ENCODE measurements around the gene PDE1C. TPM values are rescaled to one million over a fixed set of nuclear protein-coding genes. Genes with fewer than 3 reads are reported as not detected.
"Not testable (repeated sequence)": the region's sequence is repeated elsewhere in the genome, so short reads cannot be mapped to it uniquely, and the experiment has no call there.

PDE1C gene
- total RNA-seq, 1 experiment from 2014 or later, result 1.3 TPM

DNA sequence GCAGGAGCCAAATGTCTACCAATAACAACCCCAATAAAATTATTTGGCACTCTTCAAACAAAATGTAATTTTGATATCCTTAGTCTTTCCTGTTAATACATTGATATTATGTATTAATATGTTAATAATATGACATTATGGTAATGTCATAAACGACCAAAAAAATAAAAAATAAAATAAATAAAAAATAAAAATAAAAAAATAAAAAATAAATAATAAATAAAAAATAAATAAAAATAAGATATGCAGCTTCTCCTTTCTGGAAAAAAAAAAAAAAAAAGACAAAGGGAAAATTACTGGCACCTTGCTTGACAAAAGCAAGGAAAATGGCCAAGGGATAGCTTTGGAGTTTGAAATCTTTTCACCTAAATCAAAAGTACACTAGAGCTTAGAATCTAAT lies 214.7 kb downstream of the PDE1C start:
- no peak for DNase-seq (ENCODE audit: low read depth)

DNA sequence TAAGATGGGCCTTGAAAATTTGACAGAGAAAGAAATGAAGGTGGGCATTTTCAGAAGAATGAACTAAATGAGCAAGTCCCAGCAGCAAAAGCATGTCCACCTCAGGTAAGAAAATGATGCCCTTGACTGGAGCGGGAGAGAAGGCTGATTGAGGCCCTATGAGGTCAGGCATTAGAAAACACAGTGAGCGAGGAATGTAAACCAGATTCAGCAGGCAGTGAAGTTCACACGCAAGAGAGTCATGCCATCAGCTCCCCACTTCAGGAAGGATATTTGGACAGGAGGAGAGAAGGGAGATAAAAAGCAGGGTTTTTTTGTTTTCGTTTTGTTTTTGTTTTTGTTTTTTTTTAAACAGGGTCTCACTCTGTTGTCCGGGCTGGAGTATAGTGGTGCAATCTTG lies 216.8 kb downstream of the PDE1C start:
- no peak for DNase-seq (ENCODE audit: low read depth)

DNA sequence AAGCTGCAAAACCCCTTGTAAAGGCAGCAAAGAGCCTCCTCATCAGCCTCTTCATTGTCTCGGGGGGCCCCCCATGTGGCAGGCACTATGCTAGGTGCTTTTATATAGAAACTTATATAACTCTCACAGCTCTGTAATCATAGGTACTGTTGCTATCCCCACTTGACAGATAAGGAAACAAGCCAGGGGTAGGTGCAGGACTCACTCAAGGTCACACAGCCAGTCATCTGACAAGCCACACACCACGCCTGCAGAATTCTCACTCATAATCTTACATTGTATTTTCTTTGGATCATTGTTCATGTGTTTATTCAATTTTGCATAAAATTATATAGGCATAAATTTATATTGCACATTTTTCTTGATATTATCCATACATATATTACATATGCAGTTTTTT lies 217.7 kb downstream of the PDE1C start:
- DNase-seq (ENCODE audit: low read depth), result no peak

DNA sequence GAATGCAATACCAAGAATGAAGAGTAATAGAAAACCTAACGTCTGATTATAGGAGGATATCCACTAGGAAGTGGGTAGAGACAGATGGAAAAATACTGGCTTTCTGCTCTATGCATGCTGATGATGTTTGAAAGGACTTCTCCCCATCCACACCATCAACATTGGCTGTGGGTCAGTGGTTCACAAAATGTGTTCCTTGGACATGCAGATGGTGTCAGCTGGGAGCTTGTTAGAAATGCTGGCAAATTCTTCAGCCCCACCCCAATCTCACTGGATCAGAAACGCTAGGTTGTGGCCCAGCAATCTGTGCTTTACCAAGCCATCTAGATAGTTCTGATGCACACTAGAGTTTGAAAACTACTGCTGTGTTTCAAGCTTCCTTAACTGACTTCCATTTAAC lies 219.1 kb downstream of the PDE1C start:
- DNase-seq (ENCODE audit: low read depth), result no peak

DNA sequence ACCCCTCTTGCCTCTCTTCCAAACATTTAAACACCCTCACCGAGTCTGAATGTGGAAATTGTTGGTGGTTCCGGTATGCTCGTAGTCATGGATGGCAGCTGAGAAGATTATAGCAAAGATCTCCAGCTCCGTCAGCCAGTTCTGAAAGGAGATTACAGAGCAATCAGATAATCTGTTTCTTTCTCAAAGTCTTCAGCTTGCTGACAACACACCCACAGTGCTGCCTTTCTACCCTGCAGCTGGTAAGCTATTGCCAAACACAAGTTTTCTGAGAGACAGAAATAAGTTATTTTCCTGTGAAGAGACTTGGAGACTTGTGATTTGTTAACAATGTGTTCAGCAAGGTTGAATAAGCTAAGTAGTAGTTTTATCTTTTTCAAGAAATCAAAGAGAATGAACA lies 219.6 kb downstream of the PDE1C start:
- DNase-seq (ENCODE audit: low read depth), result no peak

DNA sequence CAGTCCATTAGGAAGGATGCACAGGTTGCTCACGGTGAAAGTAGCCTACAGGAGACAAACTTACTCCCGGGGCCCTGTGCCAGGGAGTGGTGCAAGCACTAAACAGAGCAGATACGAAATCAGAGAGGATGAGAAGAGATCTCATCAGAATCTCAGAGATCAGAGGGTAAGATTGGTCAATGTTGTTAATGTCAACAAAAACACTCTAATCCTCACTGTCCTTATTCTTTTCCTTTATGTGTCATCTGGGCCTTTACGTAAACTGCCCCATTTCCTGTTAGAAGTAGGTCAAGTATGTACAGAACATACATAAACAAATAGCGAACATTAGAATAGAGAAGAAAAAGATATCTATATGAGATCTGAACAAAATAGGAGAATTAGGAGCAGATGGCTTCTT lies 220.1 kb downstream of the PDE1C start:
- DNase-seq (ENCODE audit: low read depth), result no peak

DNA sequence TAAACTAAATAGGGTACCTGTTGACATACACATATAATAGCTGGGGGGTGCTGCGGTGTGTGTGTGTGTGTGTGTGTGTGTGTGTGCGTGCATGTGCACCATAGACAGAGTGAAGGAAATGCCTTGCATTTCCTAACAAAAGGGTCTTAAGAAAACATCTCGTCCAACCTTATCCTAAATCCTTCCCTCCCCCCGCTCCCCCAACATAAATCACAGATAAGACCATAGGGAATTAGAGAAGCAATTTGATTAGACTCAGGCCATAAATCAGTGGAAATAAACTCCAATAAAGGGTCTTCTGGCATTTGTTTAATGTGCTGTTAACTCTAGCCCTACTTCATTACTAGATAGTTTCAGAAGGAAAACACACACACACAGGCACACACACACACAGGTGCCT lies 234.7 kb downstream of the PDE1C start:
- no peak for DNase-seq (ENCODE audit: low read depth)

DNA sequence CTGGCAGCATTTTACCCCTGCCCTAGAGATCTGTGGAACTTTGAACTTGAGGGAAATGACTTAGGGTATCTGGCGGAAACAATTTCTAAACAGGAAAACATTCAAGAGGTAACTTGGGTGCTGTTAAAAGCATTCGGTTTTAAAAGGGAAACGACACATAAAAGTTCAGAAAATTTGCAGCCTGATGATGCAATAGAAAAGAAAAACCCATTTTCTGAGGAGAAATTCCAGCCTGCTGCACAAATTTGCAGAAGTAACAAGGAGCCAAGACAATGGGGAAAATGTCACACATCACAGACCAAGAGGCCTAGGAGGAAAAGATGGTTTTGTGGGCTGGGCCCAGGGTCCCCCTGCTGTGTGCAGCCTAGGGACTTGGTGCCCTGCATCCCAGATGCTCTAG lies 236.6 kb downstream of the PDE1C start:
- not testable (repeated sequence) for DNase-seq (ENCODE audit: low read depth)

DNA sequence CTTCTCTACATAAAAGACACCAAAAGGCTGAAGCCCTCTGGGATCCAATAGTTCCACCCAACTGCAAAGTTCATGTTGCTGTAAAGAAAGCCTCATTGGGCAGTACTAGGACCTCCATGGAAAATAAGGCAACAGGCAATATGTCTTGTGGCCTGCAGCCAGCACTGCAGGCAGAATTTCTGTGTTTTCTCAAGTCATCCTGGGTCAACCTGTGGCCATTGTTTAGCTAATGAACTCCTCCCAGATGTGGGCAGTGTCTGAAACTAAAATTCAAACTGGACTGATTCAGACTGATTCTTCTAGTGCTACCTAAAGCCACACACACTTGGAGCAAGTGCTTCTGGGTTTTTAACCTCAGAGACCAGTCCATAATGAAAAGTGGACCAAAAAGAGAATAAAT lies 241.7 kb downstream of the PDE1C start:
- DNase-seq (ENCODE audit: low read depth), result no peak

DNA sequence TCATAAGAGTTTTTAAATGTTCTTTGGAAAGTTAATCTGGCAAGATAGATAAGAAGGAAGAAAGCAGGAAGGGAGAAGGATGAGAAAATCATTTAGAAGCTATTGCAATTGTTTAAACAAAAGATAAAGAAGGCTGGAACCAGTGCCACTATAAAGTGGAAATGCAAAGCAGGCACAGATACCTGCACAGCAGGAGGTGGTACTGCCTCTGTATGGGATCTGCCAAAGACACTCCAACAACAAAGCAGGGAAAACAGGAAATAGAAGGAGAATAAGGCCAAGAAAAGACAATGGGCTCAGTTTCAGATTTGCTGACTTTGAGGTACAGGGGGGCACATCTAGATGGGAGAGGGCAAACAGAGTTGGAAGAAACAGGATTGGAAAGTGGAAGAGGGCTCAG lies 244.6 kb downstream of the PDE1C start:
- DNase-seq (ENCODE audit: low read depth), result no peak

DNA sequence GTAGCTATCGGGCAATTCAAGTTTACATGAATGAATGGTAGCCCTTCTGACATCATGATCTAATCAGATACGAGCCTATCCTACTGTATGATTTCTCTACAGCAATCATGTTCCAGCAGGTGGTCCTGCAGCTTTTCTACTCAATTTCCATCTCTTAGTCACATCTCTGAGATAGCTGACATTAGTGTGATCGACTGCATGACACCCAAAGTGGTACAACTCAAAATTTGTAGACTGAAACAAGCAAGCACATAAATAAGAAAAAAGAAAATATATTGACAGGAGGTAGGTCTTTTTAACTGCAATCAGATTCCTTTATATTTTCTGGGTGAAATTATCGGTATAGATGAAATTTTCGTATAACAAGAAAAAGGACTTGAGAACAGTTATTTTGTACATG lies 251.2 kb downstream of the PDE1C start:
- no peak for DNase-seq (ENCODE audit: low read depth)

DNA sequence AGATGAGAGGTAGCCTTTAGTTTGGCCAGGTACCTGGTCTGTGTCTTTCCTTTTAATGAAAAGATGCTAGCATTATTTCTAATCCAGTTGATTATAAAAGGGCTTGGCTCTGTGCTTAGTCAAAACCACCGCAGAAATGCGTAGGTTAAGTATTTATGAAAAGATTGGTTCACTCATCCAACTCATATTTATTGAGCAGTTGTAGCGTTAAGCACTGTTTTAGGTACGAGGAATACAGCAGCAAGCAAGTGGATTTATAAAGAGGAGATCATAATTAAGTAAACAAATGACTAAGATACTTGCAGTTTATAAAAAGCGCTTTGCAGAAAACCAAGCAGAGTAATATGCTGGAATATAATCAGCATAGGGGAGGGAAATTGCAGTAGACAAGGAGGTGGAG lies 253.4 kb downstream of the PDE1C start:
- DNase-seq (ENCODE audit: low read depth), result no peak

DNA sequence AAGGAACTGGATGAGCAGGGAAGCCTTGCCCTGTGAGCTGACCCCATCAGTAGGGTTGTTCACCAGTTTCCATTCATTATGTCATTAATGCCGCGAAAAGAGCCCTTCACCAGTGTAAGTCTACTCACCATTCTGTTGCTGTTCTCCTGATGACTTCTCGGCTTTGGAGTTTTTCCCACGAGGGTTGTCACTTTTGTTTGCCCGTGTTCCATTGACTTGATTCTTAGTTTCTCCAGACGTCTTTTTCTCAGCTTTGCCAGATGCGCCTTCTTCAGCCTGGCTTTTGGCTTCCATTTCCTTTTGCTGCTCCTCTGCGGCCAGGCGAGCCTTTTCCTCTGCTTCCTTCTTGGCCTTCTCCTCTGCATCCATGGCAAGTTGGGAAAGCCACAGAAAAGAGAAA lies 254.4 kb downstream of the PDE1C start:
- no peak for DNase-seq (ENCODE audit: low read depth)

DNA sequence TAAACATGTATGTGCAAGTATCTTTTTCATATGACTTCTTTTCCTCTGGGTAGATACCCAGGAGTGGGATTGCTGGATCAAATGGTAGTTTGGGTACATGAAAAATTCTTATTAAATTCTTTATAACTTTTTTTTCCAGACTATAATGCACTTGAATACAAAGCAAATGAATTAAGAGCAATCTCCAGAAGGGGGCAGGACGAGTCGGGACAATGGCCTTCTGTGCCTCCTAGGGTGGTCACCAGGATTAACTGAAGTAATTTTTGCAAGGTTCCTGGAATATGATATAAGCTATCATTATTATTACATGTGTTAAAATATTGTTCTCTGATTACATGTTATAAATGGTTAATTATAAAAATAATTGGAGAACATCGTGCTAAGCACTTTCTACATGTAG lies 256.0 kb downstream of the PDE1C start:
- DNase-seq (ENCODE audit: low read depth), result no peak

DNA sequence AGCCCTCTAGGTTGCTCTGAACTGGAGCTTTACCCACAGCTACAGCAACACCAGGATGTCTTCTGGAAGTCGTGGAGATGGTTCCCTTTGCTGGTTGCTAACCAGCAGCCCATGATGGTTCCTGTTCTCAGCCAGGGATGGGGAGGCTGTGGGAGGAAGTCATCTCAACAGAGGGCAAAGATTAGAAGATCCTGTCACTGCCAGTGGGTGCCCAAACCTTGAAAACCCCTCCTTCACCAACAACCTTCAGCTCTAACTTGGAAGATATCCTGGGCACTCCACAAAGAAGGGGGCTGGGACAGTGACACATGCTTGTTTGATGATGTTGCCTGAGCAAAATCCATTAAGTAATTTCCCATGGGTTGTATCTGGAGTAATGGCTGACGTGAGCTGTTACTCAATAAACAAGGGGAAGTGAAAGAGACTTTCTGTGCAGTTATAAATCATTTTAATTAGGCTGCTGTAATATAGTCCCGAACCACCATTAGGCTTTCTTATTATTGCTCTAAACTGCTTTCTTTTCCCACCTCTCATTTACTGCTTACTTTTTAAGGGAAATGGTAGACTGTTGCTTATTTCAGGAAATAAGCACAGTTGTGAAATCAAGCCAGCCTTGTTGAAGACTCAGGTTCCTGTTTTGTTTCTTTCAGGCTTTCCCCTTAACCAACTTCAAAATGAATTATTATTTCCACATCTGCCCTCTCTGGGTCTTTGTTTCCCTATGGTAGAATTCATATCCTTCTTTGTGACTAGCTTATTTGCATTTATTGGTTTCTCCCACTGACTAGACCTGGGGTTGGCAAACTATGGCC lies 258.4 kb downstream of the PDE1C start:
- peak; percentile 36 for DNase-seq (ENCODE audit: low read depth)

DNA sequence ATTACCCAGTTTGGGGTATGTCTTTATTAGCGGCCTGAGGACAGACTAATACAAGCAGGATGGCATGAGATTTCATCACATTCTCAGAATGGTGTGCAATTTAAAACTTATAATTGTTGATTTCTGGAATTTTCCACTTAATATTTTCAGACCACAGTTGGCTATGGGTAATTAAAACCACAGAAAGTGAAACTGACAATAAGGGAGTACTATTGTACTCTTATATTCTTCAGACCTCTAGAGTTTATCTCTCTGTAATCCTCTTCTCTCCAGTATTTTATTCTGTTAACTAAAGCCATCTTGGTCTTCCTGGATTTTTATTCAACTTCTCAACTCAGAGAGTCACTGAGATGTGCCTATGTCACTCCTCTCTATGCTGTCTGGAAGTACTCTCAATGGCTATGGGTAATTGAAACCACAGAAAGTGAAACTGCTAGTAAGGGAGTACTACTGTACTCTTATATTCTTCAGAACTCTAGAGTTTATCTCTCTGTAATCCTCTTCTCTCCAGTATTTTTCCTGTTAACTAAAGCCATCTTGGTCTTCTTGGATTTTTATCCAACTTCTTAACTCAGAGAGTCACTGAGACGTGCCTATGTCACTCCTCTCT lies 264.9 kb downstream of the PDE1C start:
- DNase-seq (ENCODE audit: low read depth), result peak; percentile 24

DNA sequence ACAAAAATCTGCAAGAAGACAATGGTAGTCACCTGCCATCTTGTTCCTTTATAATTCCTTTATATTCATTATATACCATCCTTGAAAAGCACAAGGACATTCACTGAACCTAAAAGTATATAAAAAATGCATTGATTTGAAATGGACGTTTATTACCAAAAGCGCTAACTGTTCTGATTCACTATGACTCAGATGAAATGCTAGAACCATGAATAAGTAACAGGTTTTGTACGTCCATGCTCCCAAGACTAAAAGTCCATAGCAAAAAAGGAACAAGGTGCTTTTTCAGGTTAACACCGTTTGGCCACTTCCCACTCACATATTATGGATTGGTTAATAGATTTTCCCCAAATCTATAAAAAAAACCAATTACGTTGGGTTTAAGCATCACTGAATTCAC lies 273.8 kb downstream of the PDE1C start:
- no peak for DNase-seq (ENCODE audit: low read depth)

DNA sequence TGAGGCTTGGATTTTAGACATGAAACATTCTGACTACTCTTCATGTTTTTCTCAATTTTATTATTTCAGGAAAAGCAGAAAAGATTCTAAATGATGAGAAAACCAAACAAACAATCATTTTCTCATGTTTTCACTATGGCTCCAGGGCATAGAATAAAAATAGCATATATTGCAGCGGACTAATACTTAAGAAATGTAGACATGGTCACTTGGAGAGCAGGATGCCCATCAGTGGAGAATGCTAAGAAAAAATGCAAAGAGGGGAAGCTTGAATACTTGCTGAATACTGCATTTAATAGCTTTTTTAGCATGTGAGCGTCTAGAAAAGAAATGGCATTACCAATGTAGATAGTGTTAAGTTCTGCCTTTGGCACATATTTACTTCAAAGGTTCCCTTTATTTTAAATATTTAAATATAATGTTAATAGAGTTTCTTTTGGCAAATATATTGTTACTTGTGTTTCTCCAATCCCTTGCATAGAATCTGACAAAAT lies 275.3 kb downstream of the PDE1C start:
- no peak for DNase-seq (ENCODE audit: low read depth)

DNA sequence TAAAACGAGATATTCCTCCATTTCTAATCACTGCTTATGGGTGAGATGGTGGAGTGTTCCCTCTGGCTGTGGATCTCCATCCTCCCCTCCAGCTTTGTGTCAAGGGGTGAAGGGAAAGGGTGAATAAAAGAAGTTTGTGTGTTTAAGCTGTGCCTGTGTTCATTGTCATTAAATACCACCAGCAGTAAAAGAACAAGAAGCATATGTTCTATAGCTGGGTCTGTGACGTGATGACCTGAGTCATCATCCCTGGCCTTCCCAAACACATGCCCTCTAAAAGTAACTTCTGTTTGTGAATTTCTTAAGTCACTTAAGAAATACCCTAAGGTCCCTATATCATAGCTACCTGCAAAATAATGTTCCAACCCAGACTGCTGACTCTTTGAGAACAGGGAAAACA lies 278.3 kb downstream of the PDE1C start:
- peak; percentile 6 for DNase-seq (ENCODE audit: low read depth)

DNA sequence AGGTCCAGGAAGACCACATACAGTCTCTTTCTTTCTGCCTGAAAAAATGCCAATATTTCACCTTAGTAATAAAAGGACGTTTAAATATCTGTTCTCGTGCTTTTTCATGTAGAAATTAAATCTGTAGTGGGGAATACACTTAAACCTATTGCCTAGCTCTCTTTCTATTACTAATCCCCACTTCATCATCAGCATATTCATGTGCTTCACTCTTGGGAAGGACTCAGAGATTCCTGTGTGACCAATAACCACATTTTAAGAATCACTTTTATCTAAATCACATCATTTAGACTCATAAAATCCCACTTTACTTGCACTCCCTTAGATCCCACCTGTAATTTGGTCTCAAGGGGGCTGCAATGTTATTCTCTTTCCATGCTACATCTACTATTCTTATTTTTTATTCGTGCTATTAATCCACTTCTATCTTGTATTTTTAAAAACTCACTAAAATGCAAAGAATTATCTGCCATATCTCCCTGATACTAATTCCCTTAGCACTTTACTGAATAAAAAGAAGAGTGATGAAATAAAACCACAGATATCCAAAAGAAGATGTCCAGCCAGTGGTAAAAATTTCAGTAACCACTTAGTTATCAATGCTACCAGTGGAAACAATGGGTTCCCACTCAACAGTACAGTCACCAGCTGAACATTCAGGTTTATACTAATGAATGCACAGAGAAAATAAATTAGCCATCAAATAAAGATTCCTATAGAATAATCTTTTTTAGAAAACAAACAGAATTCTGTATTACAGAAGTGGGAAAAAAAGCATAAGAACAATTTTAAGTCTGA lies 281.1 kb downstream of the PDE1C start:
- DNase-seq (ENCODE audit: low read depth), result no peak

DNA sequence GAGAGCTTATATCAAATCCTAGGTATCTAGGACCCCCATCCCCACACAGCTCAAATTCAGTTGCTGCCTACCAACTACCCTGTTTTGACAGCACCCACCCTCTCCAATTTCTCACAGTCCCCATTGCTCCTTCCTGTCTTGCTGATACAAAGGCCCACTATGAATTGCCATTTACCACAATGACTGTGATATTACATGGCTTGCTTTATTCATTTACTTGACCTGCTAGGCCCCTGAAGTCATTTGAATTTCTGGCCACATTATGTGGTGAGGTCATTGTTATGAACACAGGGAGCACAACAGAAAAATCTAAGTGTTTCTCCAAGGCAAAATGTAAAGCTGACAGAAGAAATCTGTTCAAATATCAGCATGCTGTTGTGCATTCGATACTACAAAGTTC lies 281.8 kb downstream of the PDE1C start:
- peak; percentile 52 for DNase-seq (ENCODE audit: low read depth)

DNA sequence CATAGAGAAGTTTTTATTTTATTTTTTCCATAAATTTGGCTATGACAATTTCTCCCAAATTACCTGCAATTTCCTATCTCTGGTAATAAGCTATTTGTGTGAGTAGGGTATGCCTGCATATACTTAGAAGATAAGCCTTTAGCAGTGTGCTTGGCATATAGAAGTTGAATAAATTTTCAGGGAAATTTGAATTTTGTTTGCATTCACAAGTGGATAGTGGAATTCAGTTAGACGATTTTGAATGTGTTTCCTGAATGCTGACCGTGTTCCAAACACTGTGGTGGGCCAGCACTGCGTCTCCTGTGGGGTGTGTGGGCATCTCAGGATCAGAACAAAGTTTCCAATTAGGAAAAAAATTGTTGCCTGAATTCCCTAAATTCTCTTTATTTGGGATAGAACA lies 283.9 kb downstream of the PDE1C start:
- DNase-seq (ENCODE audit: low read depth), result no peak

All from HT1080 (cell line).